ENCODE data around the gene MRGPRG. TPM values are rescaled to one million over a fixed set of nuclear protein-coding genes. Genes with fewer than 3 reads are reported as not detected.

Gene MRGPRG
- total and polyA plus RNA-seq, 7 donors = not detected

GRCh38 chr11:3217818-3218482, 663 bp downstream of the MRGPRG start:
- Histone ChIP-seq H3K4me3 (no peak overlapping the region), H3K4me1 (peaks cover 0 to 6% (median 0%) of the 10 kb centered on the region in 4 donors), H3K27ac (no peak overlapping the region), H3K27me3 (peaks cover 5 to 79% (median 33%) of the 10 kb centered on the region in 3 donors), H3K9me3 (no peaks in the 10 kb centered on the region), H3K36me3 (no peaks in the 10 kb centered on the region)
- intact Hi-C loops (cut with DNase I) = loop anchor here (2.0 to 10.0 kb wide), 3 partner anchors 51 to 197 kb away; partner anchors contain the start of gene OSBPL5
- WGBS, 2 donors = 84 to 90% methylated on average over 49 of the region's 49 CpGs
- peak; percentile 62 for DNase-seq
- no peak for TF ChIP-seq EP300 (IDR thresholded peaks at IDR 0.05)
- TF ChIP-seq POLR2A (IDR thresholded peaks at IDR 0.05) = no peak
- no peak for TF ChIP-seq POLR2AphosphoS5 (IDR thresholded peaks at IDR 0.05)
- TF ChIP-seq, protein P1, sequence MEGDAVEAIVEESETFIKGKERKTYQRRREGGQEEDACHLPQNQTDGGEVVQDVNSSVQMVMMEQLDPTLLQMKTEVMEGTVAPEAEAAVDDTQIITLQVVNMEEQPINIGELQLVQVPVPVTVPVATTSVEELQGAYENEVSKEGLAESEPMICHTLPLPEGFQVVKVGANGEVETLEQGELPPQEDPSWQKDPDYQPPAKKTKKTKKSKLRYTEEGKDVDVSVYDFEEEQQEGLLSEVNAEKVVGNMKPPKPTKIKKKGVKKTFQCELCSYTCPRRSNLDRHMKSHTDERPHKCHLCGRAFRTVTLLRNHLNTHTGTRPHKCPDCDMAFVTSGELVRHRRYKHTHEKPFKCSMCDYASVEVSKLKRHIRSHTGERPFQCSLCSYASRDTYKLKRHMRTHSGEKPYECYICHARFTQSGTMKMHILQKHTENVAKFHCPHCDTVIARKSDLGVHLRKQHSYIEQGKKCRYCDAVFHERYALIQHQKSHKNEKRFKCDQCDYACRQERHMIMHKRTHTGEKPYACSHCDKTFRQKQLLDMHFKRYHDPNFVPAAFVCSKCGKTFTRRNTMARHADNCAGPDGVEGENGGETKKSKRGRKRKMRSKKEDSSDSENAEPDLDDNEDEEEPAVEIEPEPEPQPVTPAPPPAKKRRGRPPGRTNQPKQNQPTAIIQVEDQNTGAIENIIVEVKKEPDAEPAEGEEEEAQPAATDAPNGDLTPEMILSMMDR (IDR thresholded peaks at IDR 0.05) = no peak

- Histone ChIP-seq H3K27me3 (peaks cover 5 to 60% (median 26%) of the 10 kb centered on the region in 3 donors), H3K4me1 (peaks cover 0 to 6% (median 0%) of the 10 kb centered on the region in 4 donors), H3K4me3 (no peak overlapping the region), H3K27ac (no peak overlapping the region), H3K9me3 (peaks cover 0 to 2% (median 0%) of the 10 kb centered on the region in 4 donors), H3K36me3 (no peaks in the 10 kb centered on the region)
- TF ChIP-seq POLR2AphosphoS5 (IDR thresholded peaks at IDR 0.05) = no peak
- TF ChIP-seq, protein P1 (IDR thresholded peaks at IDR 0.05) = no peak
- TF ChIP-seq POLR2A (IDR thresholded peaks at IDR 0.05) = no peak
- TF ChIP-seq EP300 (IDR thresholded peaks at IDR 0.05) = no peak
- 71 to 77% methylated on average over 11 of the region's 11 CpGs for WGBS, 2 donors
- intact Hi-C loops (cut with DNase I) = loop anchor here (1.0 to 10.0 kb wide), 4 partner anchors 49 to 199 kb away; partner anchors contain the start of gene OSBPL5
- DNase-seq = no peak
Observed at GRCh38 chr11:3216027-3216525, 2.5 kb downstream of the MRGPRG start.

DNA sequence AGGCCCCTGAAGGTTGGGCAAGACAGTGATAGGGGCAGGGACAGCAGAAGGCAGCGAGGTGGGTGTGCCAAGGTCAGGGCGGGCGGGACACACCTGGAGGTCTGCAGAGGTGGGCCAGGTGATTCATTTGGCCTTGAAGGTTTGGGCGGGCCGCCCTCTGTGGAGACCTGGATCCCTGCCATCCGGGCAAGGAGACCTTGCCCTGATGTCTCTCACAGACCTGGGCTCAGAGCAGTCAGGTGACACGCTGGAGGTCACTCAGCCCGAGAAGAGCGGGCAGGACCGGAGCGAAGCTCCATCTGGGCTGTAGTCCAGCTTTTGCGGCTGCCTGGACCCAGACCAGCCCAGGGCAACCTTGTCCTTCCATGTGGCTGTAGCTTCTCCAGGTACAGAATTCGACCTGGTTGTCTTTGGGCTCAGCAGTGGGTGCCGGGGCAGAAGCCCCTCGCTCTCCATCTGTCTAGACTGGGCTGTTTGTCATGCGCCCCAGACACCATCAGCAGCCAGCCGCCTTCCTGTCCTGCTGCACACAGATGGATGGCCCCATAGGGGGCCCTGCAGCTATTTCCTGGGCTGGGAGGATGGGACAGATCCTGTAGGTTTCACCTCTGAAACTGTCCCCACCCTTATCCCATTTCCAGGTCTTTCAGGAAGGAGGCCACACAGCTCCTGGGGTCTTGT, 3.1 kb downstream of the MRGPRG start:
- Histone ChIP-seq H3K4me1 (peaks cover 0 to 6% (median 0%) of the 10 kb centered on the region in 4 donors), H3K27ac (no peak overlapping the region), H3K27me3 (peaks cover 5 to 54% (median 26%) of the 10 kb centered on the region in 3 donors), H3K36me3 (no peaks in the 10 kb centered on the region), H3K4me3 (no peak overlapping the region), H3K9me3 (peaks cover 0 to 2% (median 0%) of the 10 kb centered on the region in 4 donors)
- TF ChIP-seq, protein P1 (IDR thresholded peaks at IDR 0.05) = no peak
- no peak for TF ChIP-seq POLR2A (IDR thresholded peaks at IDR 0.05)
- 25 to 72% methylated on average over 17 of the region's 17 CpGs for WGBS, 2 donors
- DNase-seq = peak; percentile 52
- intact Hi-C loops (cut with DNase I) = loop anchor here (1.0 to 10.0 kb wide), 4 partner anchors 48 to 199 kb away; partner anchors contain the start of gene OSBPL5

- Histone ChIP-seq H3K9me3 (peaks cover 0 to 2% (median 0%) of the 10 kb centered on the region in 4 donors), H3K4me3 (no peak overlapping the region), H3K4me1 (peaks cover 0 to 6% (median 0%) of the 10 kb centered on the region in 4 donors), H3K27ac (no peak overlapping the region), H3K36me3 (no peaks in the 10 kb centered on the region), H3K27me3 (peaks cover 5 to 47% (median 26%) of the 10 kb centered on the region in 3 donors)
- peak; percentile 50 for DNase-seq
- WGBS, 2 donors = 82 to 88% methylated on average over 4 of the region's 4 CpGs
- intact Hi-C loops (cut with DNase I) = loop anchor here (10.0 kb wide), 1 partner anchor 200 kb away; no protein-coding TSS in a partner anchor
- TF ChIP-seq POLR2AphosphoS5 (IDR thresholded peaks at IDR 0.05) (no peak), POLR2A (IDR thresholded peaks at IDR 0.05) (no peak), EP300 (IDR thresholded peaks at IDR 0.05) (no peak)
- TF ChIP-seq, protein P1 (IDR thresholded peaks at IDR 0.05) = no peak
Observed at GRCh38 chr11:3214420-3214699, 4.3 kb downstream of the MRGPRG start.
